ENCODE data around the gene MOCOS. TPM values are rescaled to one million over a fixed set of nuclear protein-coding genes. Genes with fewer than 3 reads are reported as not detected.
"Not testable (repeated sequence)": the region's sequence is repeated elsewhere in the genome, so short reads cannot be mapped to it uniquely, and the experiment has no call there.

The MOCOS gene
- total RNA-seq, 1 experiment from 2014 or later = 12.1 TPM

DNA sequence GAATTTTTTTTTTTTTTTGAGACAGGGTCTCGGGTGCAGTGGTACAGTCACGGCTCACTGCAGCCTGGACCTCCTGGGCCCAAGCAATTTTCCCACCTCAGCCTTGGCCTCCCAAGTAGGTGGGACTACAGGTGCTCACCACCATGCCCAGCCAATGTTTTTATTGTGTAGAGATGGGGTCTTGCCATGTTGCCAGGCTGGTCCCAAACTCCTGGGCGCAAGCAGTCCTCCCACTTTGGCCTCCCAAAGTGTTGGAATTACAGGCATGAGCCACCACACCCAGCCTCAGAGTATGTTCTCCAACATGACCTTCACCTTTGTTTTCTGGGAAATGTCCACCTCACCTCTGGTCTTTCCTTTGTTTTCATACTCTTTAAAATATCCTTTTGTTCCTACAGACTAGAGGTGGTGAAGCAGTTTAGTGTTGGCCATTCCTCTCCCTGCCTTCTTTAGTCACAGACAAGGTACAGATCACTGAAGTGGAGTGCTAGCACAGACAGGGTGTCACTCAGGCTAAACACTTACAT lies 19.5 kb upstream of the MOCOS start (continued):
- TF ChIP-seq, protein P1, sequence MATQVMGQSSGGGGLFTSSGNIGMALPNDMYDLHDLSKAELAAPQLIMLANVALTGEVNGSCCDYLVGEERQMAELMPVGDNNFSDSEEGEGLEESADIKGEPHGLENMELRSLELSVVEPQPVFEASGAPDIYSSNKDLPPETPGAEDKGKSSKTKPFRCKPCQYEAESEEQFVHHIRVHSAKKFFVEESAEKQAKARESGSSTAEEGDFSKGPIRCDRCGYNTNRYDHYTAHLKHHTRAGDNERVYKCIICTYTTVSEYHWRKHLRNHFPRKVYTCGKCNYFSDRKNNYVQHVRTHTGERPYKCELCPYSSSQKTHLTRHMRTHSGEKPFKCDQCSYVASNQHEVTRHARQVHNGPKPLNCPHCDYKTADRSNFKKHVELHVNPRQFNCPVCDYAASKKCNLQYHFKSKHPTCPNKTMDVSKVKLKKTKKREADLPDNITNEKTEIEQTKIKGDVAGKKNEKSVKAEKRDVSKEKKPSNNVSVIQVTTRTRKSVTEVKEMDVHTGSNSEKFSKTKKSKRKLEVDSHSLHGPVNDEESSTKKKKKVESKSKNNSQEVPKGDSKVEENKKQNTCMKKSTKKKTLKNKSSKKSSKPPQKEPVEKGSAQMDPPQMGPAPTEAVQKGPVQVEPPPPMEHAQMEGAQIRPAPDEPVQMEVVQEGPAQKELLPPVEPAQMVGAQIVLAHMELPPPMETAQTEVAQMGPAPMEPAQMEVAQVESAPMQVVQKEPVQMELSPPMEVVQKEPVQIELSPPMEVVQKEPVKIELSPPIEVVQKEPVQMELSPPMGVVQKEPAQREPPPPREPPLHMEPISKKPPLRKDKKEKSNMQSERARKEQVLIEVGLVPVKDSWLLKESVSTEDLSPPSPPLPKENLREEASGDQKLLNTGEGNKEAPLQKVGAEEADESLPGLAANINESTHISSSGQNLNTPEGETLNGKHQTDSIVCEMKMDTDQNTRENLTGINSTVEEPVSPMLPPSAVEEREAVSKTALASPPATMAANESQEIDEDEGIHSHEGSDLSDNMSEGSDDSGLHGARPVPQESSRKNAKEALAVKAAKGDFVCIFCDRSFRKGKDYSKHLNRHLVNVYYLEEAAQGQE (IDR thresholded peaks at IDR 0.05; ENCODE audit: low read depth) = no peak
- TF ChIP-seq ZNF274 (IDR thresholded peaks at IDR 0.05; ENCODE audit: low read depth, low read length) (no peak), SRF (IDR thresholded peaks at IDR 0.05; ENCODE audit: low read depth) (no peak), POLR2AphosphoS5 (IDR thresholded peaks at IDR 0.05; ENCODE audit: low read depth, low read length) (no peak), ZFX (IDR thresholded peaks at IDR 0.05) (no peak)
- TF ChIP-seq, protein P2, sequence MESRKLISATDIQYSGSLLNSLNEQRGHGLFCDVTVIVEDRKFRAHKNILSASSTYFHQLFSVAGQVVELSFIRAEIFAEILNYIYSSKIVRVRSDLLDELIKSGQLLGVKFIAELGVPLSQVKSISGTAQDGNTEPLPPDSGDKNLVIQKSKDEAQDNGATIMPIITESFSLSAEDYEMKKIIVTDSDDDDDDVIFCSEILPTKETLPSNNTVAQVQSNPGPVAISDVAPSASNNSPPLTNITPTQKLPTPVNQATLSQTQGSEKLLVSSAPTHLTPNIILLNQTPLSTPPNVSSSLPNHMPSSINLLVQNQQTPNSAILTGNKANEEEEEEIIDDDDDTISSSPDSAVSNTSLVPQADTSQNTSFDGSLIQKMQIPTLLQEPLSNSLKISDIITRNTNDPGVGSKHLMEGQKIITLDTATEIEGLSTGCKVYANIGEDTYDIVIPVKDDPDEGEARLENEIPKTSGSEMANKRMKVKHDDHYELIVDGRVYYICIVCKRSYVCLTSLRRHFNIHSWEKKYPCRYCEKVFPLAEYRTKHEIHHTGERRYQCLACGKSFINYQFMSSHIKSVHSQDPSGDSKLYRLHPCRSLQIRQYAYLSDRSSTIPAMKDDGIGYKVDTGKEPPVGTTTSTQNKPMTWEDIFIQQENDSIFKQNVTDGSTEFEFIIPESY (IDR thresholded peaks at IDR 0.05; ENCODE audit: extremely low read depth, insufficient replicate concordance, low read length) = no peak

DNA sequence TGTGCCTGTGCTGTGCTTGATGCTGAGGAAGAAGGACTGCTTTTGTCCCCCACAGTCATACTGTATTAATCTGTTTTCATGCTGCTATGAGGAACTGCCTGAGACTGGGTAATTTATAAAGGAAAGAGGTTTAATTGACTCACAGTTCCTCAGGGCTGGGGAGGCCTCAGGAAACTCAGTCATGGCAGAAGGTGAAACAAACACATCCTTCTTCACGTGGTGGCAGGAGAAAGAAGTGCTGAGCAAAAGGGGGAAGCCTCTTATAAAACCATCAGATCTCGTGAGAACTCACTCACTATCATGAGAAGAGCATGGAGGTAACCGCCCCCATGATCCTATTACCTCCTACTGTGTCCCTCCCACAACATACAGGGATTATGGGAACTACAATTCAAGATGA lies 19.0 kb upstream of the MOCOS start:
- POLR2A ChIA-PET = not testable (repeated sequence)

More for the DNA sequence above, 19.0 kb upstream of the MOCOS start:
- RAD21 ChIA-PET (ENCODE audit: low non-redundant PET in 1 of 2, low total read pairs in 2 of 2, uncharacterized antibody in 2 of 2, unreplicated experiment in 2 of 2); BruUV-seq (replicated peaks); intact Hi-C loops (cut with micrococcal nuclease); H3K9ac ChIP-seq (ENCODE audit: low read length); H3K9me2 ChIP-seq (ENCODE audit: insufficient read depth); CTCF ChIA-PET; H2AFZ ChIP-seq (ENCODE audit: low read depth, low read length, poor library complexity, severe bottlenecking); ATAC-seq; DNase-seq (ENCODE audit: low read depth, low spot score); H3K27ac ChIP-seq (ENCODE audit: low read depth, low read length); H3K9me3 ChIP-seq (ENCODE audit: control insufficient read depth in 1 of 2, insufficient read depth in 1 of 2, low read depth in 1 of 2, low read length in 2 of 2); H3K4me2 ChIP-seq (ENCODE audit: low read length); H3K4me3 ChIP-seq (replicated peaks in 1 of 2; ENCODE audit: low read depth in 1 of 2, low read length in 2 of 2); H4K20me1 ChIP-seq (ENCODE audit: insufficient read depth); H3K27me3 ChIP-seq (ENCODE audit: insufficient read depth, low read length); H3K4me1 ChIP-seq (ENCODE audit: control insufficient read depth in 1 of 2, insufficient read depth in 2 of 2, low read length in 2 of 2): not testable (repeated sequence)
- Histone ChIP-seq H3K79me2 (ENCODE audit: insufficient read depth, low read length) (peaks cover 11% of the 10 kb centered on the region; the same call in 1 of the 2 replicates), H3K36me3 (ENCODE audit: control insufficient read depth in 1 of 2, insufficient read depth in 2 of 2, low read length in 2 of 2) (peaks cover 32 to 37% of the 10 kb centered on the region in 2 experiments; a peak in 3 of 4 replicates)
